ENCODE data around the gene TPRA1. TPM values are rescaled to one million over a fixed set of nuclear protein-coding genes. Genes with fewer than 3 reads are reported as not detected.
"Not testable (repeated sequence)": the region's sequence is repeated elsewhere in the genome, so short reads cannot be mapped to it uniquely, and the experiment has no call there.

Gene TPRA1
- total RNA-seq, 2 experiments from 2014 or later, result 7.5 to 7.8 TPM

- Mint-ChIP-seq H3K4me3 (no peak overlapping the region), H3K4me1 (ENCODE audit: low read depth) (no peaks in the 10 kb centered on the region), H3K27me3 (no peaks in the 10 kb centered on the region), H3K36me3 (ENCODE audit: low read depth) (peaks cover 52% of the 10 kb centered on the region), H3K27ac (no peak overlapping the region), H3K9me3 (no peaks in the 10 kb centered on the region)
- intact Hi-C loops (cut with DNase I, micrococcal nuclease), result no loop called here
- no peak for DNase-seq
- Histone ChIP-seq H3K9me3 (ENCODE audit: control insufficient read depth in 1 of 2, insufficient read depth in 1 of 2, low read length in 2 of 2) (no peaks in the 10 kb centered on the region), H3K36me3 (ENCODE audit: insufficient read depth, low read length) (peaks cover 41% of the 10 kb centered on the region), H3K27me3 (ENCODE audit: control insufficient read depth in 1 of 2, insufficient read depth in 2 of 2, low read length in 2 of 2) (no peaks in the 10 kb centered on the region), H3K27ac (ENCODE audit: low read depth in 1 of 2, low read length in 2 of 2) (no peak overlapping the region), H3K4me1 (ENCODE audit: insufficient read depth, low read length) (no peaks in the 10 kb centered on the region), H3K4me3 (ENCODE audit: low read length) (no peak overlapping the region)
- POLR2A ChIA-PET, result no interaction called here
- CTCF ChIA-PET, result interaction anchor here (2.5 kb wide), 1 partner anchor 31 kb away, joined by 7 read pairs; no protein-coding TSS in a partner anchor
- TF ChIP-seq, protein P1, sequence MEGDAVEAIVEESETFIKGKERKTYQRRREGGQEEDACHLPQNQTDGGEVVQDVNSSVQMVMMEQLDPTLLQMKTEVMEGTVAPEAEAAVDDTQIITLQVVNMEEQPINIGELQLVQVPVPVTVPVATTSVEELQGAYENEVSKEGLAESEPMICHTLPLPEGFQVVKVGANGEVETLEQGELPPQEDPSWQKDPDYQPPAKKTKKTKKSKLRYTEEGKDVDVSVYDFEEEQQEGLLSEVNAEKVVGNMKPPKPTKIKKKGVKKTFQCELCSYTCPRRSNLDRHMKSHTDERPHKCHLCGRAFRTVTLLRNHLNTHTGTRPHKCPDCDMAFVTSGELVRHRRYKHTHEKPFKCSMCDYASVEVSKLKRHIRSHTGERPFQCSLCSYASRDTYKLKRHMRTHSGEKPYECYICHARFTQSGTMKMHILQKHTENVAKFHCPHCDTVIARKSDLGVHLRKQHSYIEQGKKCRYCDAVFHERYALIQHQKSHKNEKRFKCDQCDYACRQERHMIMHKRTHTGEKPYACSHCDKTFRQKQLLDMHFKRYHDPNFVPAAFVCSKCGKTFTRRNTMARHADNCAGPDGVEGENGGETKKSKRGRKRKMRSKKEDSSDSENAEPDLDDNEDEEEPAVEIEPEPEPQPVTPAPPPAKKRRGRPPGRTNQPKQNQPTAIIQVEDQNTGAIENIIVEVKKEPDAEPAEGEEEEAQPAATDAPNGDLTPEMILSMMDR (IDR thresholded peaks at IDR 0.05), result no peak
- ATAC-seq (ENCODE audit: poor library complexity), result no peak
Observed at GRCh38 chr3:127606086-127606805, 15.7 kb upstream of the TPRA1 start.

DNA sequence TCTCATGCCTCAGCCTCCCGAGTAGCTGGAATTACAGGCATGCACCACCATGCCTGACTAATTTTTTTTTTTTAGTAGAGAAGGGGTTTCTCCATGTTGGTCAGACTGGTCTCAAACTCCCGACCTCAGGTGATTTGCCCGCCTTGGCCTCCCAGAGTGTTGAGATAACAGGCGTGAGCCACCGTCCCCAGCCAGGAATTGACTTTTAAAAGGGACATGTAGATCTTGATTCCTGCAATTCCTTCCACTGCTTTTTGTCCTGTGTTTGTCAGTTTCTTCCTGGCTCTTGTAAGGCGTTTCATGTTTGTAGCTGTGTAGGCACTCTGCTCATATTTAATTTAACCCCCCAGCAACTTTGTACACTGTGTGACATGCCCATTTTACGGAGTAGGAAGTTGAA lies 15.0 kb upstream of the TPRA1 start:
- intact Hi-C loops (cut with DNase I, micrococcal nuclease); H3K27me3 Mint-ChIP-seq; H3K4me3 ChIP-seq (ENCODE audit: low read length); H3K9me3 ChIP-seq (ENCODE audit: control insufficient read depth in 1 of 2, insufficient read depth in 1 of 2, low read length in 2 of 2); H3K4me1 Mint-ChIP-seq (ENCODE audit: low read depth); H3K27me3 ChIP-seq (ENCODE audit: control insufficient read depth in 1 of 2, insufficient read depth in 2 of 2, low read length in 2 of 2); ATAC-seq (ENCODE audit: poor library complexity); H3K27ac ChIP-seq (ENCODE audit: low read depth in 1 of 2, low read length in 2 of 2); POLR2A ChIA-PET; H3K27ac Mint-ChIP-seq; DNase-seq; H3K4me3 Mint-ChIP-seq; H3K4me1 ChIP-seq (ENCODE audit: insufficient read depth, low read length); H3K9me3 Mint-ChIP-seq: not testable (repeated sequence)
- H3K36me3 Mint-ChIP-seq (ENCODE audit: low read depth), result peaks cover 47% of the 10 kb centered on the region
- H3K36me3 ChIP-seq (ENCODE audit: insufficient read depth, low read length), result peaks cover 36% of the 10 kb centered on the region
- CTCF ChIA-PET, result interaction anchor here (2.5 kb wide), 1 partner anchor 31 kb away, joined by 7 read pairs; no protein-coding TSS in a partner anchor

- no peaks in the 10 kb centered on the region for H3K4me1 Mint-ChIP-seq (ENCODE audit: low read depth)
- DNase-seq, result no peak
- H3K27me3 Mint-ChIP-seq, result no peaks in the 10 kb centered on the region
- Histone ChIP-seq H3K27me3 (ENCODE audit: control insufficient read depth in 1 of 2, insufficient read depth in 2 of 2, low read length in 2 of 2) (no peaks in the 10 kb centered on the region), H3K36me3 (ENCODE audit: insufficient read depth, low read length) (peaks cover 31% of the 10 kb centered on the region), H3K27ac (ENCODE audit: low read depth in 1 of 2, low read length in 2 of 2) (no peak overlapping the region), H3K9me3 (ENCODE audit: control insufficient read depth in 1 of 2, insufficient read depth in 1 of 2, low read length in 2 of 2) (no peaks in the 10 kb centered on the region), H3K4me3 (ENCODE audit: low read length) (no peak overlapping the region), H3K4me1 (ENCODE audit: insufficient read depth, low read length) (no peaks in the 10 kb centered on the region)
- ChIA-PET POLR2A (no interaction called here), CTCF (no interaction called here)
- H3K27ac Mint-ChIP-seq, result no peak overlapping the region
- peaks cover 42% of the 10 kb centered on the region for H3K36me3 Mint-ChIP-seq (ENCODE audit: low read depth)
- TF ChIP-seq, protein P1 (IDR thresholded peaks at IDR 0.05), result no peak
- intact Hi-C loops (cut with DNase I, micrococcal nuclease), result no loop called here
- no peak for ATAC-seq (ENCODE audit: poor library complexity)
- H3K9me3 Mint-ChIP-seq, result no peaks in the 10 kb centered on the region
- no peak overlapping the region for H3K4me3 Mint-ChIP-seq
Observed at GRCh38 chr3:127604546-127605165, 14.1 kb upstream of the TPRA1 start.

Measured in CD4-positive, alpha-beta T cell (primary cell).